Suprapubic skin (tissue), 4 donors: Measurements from ENCODE around the gene MYO5B. TPM values are rescaled to one million over a fixed set of nuclear protein-coding genes. Genes with fewer than 3 reads are reported as not detected.
"Not testable (repeated sequence)": the region's sequence is repeated elsewhere in the genome, so short reads cannot be mapped to it uniquely, and the experiment has no call there.

Source experiments
- DNase-seq, 2 donors: peaks; one replicate each; pipeline ENCODE4 v3.0.0-alpha.2; 2019; ENCODE audit warnings: low spot score in 2 of 2
- H3K27ac ChIP-seq: fragments of 200-600 bp; sonication (generic); one replicate; pipeline ENCODE4 v1.5.1; 2019
- H3K27me3 ChIP-seq: fragments of 200-600 bp; sonication (generic); one replicate; pipeline ENCODE4 v1.5.1; 2019
- H3K36me3 ChIP-seq: fragments of 200-600 bp; sonication (generic); one replicate; pipeline ENCODE4 v1.5.1; 2019
- H3K4me1 ChIP-seq: fragments of 200-600 bp; sonication (generic); one replicate; pipeline ENCODE4 v1.5.1; 2019
- H3K4me3 ChIP-seq: fragments of 200-600 bp; sonication (generic); one replicate; pipeline ENCODE4 v1.5.1; 2019; ENCODE audit warnings: mild to moderate bottlenecking
- H3K9me3 ChIP-seq: fragments of 200-600 bp; sonication (generic); one replicate; pipeline ENCODE4 v1.5.1; 2019
- EP300 ChIP-seq: sonication (generic); formaldehyde crosslinking; IDR thresholded peaks from one replicate; pipeline ENCODE4 v1.6.1; 2017; ENCODE audit warnings: antibody characterized with exemption
- POLR2A ChIP-seq, 2 donors: fragments of 450-650 bp; IDR thresholded peaks; one replicate each; pipeline ENCODE4 v1.6.1; 2017; ENCODE audit warnings: antibody characterized with exemption in 2 of 2, mild to moderate bottlenecking in 2 of 2, moderate library complexity in 2 of 2
- POLR2AphosphoS5 ChIP-seq, 3 donors: sonication (generic); formaldehyde crosslinking; IDR thresholded peaks; one replicate each; pipeline ENCODE4 v1.6.1; 2017; ENCODE audit warnings: antibody characterized with exemption in 3 of 3
- WGBS: methylation state at CpG from one replicate; pipeline ENCODE4 v1.1.5; 2018; 5-methylcytosine and 5-hydroxymethylcytosine counted together
- total RNA-seq, 4 donors: library from RNA; depleted of rRNA; stranded (reverse); fragments of >200 nt; gene quantifications; one replicate each; pipeline ENCODE4 v1.1.0, GENCODE V29; 2016
- TF ChIP-seq, protein P1 (sequence below), 2 donors: fragments of 200-600 bp in 1 of 2; fragments of 450-650 bp in 1 of 2; sonication (generic) in 1 of 2; IDR thresholded peaks; one replicate each; pipeline ENCODE4 v1.5.1; 2016 to 2019; ENCODE audit warnings: antibody characterized with exemption in 2 of 2, mild to moderate bottlenecking in 1 of 2, moderate library complexity in 1 of 2

Gene MYO5B
- total RNA-seq, 4 donors from 2014 or later = 30.3 to 44.4 (median 40.7) TPM

DNA sequence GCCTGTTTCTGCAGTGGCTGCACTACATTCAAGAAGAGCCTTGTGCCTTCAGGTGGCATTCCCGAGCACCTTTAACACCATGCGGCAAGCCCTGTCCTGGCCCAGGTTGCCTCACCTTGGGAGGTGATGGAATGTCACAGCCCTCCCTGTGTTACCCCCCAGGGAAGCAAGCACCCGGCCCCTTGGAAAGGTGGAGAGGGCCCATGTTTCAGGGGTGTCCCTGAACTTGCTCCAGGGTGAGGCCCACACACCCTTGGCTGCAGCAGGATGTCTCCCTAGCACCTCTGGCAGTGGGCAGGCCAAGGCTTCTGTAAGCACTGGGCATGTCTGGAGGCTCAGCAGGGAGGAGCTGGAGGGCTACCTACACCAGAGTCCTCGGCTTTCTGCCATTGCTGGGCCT, 352.3 kb downstream of the MYO5B start:
- 20% methylated on average over 1 of the region's 4 CpGs for WGBS
- no peak for TF ChIP-seq POLR2A (IDR thresholded peaks at IDR 0.05)
- TF ChIP-seq, protein P1, sequence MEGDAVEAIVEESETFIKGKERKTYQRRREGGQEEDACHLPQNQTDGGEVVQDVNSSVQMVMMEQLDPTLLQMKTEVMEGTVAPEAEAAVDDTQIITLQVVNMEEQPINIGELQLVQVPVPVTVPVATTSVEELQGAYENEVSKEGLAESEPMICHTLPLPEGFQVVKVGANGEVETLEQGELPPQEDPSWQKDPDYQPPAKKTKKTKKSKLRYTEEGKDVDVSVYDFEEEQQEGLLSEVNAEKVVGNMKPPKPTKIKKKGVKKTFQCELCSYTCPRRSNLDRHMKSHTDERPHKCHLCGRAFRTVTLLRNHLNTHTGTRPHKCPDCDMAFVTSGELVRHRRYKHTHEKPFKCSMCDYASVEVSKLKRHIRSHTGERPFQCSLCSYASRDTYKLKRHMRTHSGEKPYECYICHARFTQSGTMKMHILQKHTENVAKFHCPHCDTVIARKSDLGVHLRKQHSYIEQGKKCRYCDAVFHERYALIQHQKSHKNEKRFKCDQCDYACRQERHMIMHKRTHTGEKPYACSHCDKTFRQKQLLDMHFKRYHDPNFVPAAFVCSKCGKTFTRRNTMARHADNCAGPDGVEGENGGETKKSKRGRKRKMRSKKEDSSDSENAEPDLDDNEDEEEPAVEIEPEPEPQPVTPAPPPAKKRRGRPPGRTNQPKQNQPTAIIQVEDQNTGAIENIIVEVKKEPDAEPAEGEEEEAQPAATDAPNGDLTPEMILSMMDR (IDR thresholded peaks at IDR 0.05) = no peak
- TF ChIP-seq EP300 = no peak
- TF ChIP-seq POLR2AphosphoS5 (IDR thresholded peaks at IDR 0.05) = no peak
- H3K4me1 ChIP-seq = peaks cover 3% of the 10 kb centered on the region
- no peaks in the 10 kb centered on the region for H3K36me3 ChIP-seq
- no peak overlapping the region for H3K27ac ChIP-seq
- no peaks in the 10 kb centered on the region for H3K27me3 ChIP-seq
- H3K4me3 ChIP-seq = no peak overlapping the region
- no peaks in the 10 kb centered on the region for H3K9me3 ChIP-seq
- DNase-seq = no peak

DNA sequence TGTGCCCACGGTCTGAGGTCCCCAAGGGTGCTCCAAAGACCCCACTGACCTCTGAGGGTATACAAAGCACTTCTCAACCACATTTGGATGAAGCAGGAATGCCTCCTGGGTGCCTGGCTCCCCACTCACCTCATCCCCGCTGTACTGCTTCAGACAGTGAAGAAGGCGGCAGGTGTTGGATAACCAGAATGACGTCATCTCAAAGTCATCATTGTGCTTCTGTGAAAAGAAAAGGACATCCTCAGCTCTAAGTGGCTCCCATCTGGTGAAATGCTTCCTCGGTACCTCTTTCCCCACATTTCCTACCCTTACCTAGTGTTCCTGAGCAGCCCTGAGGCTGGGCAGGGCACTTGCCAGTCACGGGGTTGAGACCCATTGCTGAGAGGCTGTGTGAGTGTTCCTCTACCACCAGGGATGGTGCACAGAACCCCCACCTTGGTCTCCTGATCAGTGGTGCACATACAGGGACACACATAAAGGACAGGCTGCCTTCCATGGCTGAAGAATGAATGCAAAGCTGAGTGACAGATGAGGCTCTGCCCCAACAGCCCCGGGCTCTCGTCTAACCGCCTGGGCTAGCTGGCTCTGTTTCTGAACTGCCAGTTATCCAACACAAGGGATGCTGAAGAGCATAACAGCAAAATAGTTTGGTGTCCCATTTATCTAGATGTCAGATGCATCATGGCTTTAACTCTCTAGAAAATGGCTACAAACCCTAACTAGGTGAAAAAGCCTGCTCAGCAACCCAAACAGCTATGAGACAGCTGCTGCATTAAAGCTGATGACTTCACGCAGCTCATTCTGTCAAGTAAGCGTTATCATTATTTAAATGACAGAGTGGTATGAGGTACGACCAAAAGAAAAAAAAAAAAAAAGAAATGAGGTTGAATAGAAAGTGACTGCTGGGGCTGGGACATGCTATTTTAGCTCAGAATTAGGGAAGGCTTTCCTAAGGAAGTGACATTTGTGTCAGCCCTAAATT, 353.4 kb downstream of the MYO5B start:
- peaks cover 3% of the 10 kb centered on the region for H3K4me1 ChIP-seq
- no peaks in the 10 kb centered on the region for H3K36me3 ChIP-seq
- no peak for TF ChIP-seq POLR2A (IDR thresholded peaks at IDR 0.05)
- TF ChIP-seq POLR2AphosphoS5 (IDR thresholded peaks at IDR 0.05) = no peak
- no peaks in the 10 kb centered on the region for H3K27me3 ChIP-seq
- 76% methylated on average over 11 of the region's 12 CpGs for WGBS
- no peak overlapping the region for H3K4me3 ChIP-seq
- no peaks in the 10 kb centered on the region for H3K9me3 ChIP-seq
- no peak overlapping the region for H3K27ac ChIP-seq
- DNase-seq = no peak

DNA sequence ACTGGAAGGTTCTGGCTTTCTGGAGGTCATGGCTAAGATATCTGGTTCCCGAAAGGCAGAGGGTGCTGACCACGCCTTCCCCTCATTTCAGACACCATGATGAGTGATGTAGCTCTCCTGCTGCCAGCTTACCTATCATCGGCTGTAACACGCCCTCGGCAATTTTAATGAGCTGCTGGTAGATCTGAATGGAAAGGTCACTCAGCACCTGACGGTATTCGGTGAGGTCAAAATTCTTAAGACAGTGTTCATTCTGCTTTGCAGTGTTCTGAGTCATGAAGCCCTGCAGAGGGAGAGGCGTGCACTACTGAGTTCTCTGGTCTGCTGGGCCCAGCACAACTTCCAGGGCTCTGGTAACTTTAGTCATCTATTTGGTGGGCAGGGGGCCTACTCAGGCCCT, 355.9 kb downstream of the MYO5B start:
- DNase-seq = no peak
- H3K36me3 ChIP-seq = no peaks in the 10 kb centered on the region
- WGBS = 94% methylated on average over 8 of the region's 8 CpGs
- no peaks in the 10 kb centered on the region for H3K4me1 ChIP-seq
- H3K9me3 ChIP-seq = no peaks in the 10 kb centered on the region
- H3K27me3 ChIP-seq = no peaks in the 10 kb centered on the region
- H3K4me3 ChIP-seq = no peak overlapping the region
- TF ChIP-seq POLR2AphosphoS5 (IDR thresholded peaks at IDR 0.05) (no peak), EP300 (no peak), POLR2A (IDR thresholded peaks at IDR 0.05) (no peak)
- TF ChIP-seq, protein P1 (IDR thresholded peaks at IDR 0.05) = no peak
- no peak overlapping the region for H3K27ac ChIP-seq

DNA sequence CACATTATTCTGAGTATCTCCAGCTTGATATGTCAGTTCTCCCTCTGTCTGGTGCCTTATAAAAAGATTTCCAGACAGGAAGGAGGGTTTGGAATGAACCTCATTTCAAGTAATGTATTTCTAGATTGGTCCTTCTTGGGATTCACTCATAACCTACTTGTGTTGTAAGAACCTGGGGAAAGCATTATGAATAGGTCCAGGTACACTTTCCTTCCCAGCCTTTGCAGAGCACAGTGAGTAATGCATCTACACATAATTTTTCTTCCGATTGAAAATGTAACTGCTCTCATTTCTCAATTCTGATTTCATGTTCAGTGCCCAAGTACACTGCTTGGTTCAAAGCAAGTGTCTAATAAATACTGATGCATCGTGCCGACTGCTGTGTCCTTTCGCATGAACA, 356.6 kb downstream of the MYO5B start:
- Histone ChIP-seq H3K4me3 (no peak overlapping the region), H3K27ac (no peak overlapping the region), H3K36me3 (no peaks in the 10 kb centered on the region), H3K9me3 (no peaks in the 10 kb centered on the region), H3K27me3 (no peaks in the 10 kb centered on the region), H3K4me1 (no peaks in the 10 kb centered on the region)
- DNase-seq = no peak
- 94% methylated on average over 4 of the region's 4 CpGs for WGBS
- TF ChIP-seq, protein P1 (IDR thresholded peaks at IDR 0.05) = no peak
- no peak for TF ChIP-seq POLR2AphosphoS5 (IDR thresholded peaks at IDR 0.05)
- no peak for TF ChIP-seq EP300

DNA sequence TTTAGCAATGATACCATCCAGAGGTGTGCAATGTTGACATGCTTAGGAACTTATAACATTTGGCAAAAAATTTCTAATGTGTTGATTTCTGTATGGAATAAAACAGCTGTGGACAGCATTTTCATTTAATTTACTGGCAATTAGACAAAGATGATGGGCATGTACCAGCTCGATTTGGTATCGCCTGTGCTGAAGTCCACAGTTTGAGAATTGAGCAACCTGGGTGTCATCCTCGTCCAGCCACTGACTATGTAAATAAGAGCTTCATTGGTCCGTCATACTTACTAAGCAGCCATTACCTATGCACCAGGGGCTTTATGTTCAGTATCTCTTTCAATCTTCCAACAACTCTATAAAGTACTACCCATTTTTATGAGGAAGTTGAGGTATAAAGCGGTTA, 357.1 kb downstream of the MYO5B start:
- no peak for DNase-seq

DNA sequence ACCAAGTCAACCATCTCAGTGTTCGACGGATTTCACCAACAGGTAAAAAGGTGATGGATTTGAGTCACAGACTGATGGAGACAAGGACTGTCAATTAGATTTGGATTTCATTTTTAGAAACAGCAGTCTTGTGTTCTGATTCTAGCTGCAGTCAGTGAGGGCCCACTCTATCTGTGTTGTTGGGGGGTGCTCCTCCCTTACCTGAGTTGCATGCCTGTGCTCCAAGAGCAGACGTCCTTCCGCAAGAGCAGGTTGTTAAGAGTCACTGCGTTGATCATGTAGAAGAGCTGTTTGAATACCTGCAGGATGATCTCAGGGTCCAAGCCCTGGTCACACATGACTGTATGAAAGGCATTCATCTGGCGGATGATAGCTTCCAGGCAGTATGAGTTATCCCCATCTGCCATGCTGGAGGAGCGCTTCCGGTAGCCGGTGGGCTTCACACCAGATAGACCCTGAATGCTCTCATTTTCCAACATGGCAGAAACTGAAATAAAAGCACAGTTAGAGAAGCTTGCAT, 357.6 kb downstream of the MYO5B start:
- not testable (repeated sequence) for H3K4me3 ChIP-seq, H3K9me3 ChIP-seq, H3K27ac ChIP-seq, H3K27me3 ChIP-seq, H3K4me1 ChIP-seq, DNase-seq, H3K36me3 ChIP-seq
- 97% methylated on average over 5 of the region's 9 CpGs for WGBS

More for the DNA sequence above, 357.1 kb downstream of the MYO5B start:
- Histone ChIP-seq H3K9me3 (no peaks in the 10 kb centered on the region), H3K27me3 (no peaks in the 10 kb centered on the region), H3K4me1 (no peaks in the 10 kb centered on the region), H3K4me3 (no peak overlapping the region), H3K36me3 (no peaks in the 10 kb centered on the region), H3K27ac (no peak overlapping the region)
- 81% methylated on average over 5 of the region's 5 CpGs for WGBS
- TF ChIP-seq POLR2A (IDR thresholded peaks at IDR 0.05) = no peak
- TF ChIP-seq EP300 = no peak
- no peak for TF ChIP-seq POLR2AphosphoS5 (IDR thresholded peaks at IDR 0.05)
- TF ChIP-seq, protein P1 (IDR thresholded peaks at IDR 0.05) = no peak
